ENCODE data around the gene CIPC.

DNA sequence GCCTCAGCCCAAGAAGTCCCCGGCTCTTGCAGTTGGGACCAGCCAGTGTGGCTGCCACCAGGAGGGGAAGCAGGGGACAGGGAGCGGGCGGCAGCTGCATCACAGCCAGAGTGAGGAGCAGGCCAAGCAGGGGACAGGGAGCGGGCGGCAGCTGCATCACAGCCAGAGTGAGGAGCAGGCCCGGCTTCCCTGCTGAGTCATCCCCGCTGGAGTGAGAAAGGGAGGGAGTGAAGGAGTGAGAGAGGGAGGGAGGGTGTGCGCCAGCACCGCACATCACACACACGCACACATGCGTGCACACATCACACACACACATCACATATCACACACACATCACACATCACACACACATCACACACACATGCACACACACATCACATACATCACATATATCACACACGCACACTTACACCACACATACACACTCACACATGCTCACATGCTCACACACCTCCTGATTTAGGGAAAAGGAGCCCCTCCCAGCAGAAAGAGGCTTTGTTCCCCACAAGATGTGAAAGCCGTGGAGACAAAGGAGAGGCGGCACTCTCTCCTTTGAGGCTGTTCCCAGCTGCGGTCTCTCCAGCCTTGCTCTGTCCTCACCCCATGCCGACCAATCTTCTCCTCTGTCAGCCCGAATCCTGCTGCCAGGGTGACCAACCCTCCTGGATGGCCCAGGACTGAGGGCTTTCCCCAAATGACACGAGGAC is 60.3 kb downstream of the CIPC start:
- TF ChIP-seq, protein P1, sequence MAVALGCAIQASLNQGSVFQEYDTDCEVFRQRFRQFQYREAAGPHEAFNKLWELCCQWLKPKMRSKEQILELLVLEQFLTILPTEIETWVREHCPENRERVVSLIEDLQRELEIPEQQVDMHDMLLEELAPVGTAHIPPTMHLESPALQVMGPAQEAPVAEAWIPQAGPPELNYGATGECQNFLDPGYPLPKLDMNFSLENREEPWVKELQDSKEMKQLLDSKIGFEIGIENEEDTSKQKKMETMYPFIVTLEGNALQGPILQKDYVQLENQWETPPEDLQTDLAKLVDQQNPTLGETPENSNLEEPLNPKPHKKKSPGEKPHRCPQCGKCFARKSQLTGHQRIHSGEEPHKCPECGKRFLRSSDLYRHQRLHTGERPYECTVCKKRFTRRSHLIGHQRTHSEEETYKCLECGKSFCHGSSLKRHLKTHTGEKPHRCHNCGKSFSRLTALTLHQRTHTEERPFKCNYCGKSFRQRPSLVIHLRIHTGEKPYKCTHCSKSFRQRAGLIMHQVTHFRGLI (CRISPR knock-in tag; IDR thresholded peaks at IDR 0.05), result no peak
- no peak for TF ChIP-seq ZBED1 (IDR thresholded peaks at IDR 0.05)
- no peak for TF ChIP-seq RAD21 (CRISPR knock-in tag; conservative IDR thresholded peaks at IDR 0.05 in 1 of 2, IDR thresholded peaks at IDR 0.05 in 1 of 2)
- no peak for TF ChIP-seq ZNF347 (CRISPR knock-in tag; IDR thresholded peaks at IDR 0.05; ENCODE audit: low read depth)
- TF ChIP-seq, protein P2, sequence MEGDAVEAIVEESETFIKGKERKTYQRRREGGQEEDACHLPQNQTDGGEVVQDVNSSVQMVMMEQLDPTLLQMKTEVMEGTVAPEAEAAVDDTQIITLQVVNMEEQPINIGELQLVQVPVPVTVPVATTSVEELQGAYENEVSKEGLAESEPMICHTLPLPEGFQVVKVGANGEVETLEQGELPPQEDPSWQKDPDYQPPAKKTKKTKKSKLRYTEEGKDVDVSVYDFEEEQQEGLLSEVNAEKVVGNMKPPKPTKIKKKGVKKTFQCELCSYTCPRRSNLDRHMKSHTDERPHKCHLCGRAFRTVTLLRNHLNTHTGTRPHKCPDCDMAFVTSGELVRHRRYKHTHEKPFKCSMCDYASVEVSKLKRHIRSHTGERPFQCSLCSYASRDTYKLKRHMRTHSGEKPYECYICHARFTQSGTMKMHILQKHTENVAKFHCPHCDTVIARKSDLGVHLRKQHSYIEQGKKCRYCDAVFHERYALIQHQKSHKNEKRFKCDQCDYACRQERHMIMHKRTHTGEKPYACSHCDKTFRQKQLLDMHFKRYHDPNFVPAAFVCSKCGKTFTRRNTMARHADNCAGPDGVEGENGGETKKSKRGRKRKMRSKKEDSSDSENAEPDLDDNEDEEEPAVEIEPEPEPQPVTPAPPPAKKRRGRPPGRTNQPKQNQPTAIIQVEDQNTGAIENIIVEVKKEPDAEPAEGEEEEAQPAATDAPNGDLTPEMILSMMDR (IDR thresholded peaks at IDR 0.05 in 2 of 3, conservative IDR thresholded peaks at IDR 0.05 in 1 of 3; ENCODE audit: insufficient read depth in 2 of 3, low read depth in 1 of 3, low read length in 3 of 3), result no peak
- no peak for TF ChIP-seq EZH2 (IDR thresholded peaks at IDR 0.05; ENCODE audit: borderline replicate concordance, low read depth, low read length)
- no peak for TF ChIP-seq ARHGAP35 (IDR thresholded peaks at IDR 0.05; ENCODE audit: partially characterized antibody)
- no peak for TF ChIP-seq SIN3A (IDR thresholded peaks at IDR 0.05; ENCODE audit: borderline replicate concordance in 2 of 2, control insufficient read depth in 1 of 2, low read depth in 2 of 2, low read length in 2 of 2)
- no peak for TF ChIP-seq POLR2A (conservative IDR thresholded peaks at IDR 0.05)
- TF ChIP-seq MECOM (CRISPR knock-in tag; IDR thresholded peaks at IDR 0.05), result no peak
- no peak for TF ChIP-seq THRAP3 (IDR thresholded peaks at IDR 0.05; ENCODE audit: borderline replicate concordance)
- no peak for TF ChIP-seq GTF2A2 (tag; IDR thresholded peaks at IDR 0.05)
- TF ChIP-seq ZNF766 (CRISPR knock-in tag; conservative IDR thresholded peaks at IDR 0.05), result no peak
